ENCODE results near the gene GAS5.
A peak's percentile ranks its signal among the peaks of the same experiment; 100 is the strongest.

The GAS5 gene

GRCh38 chr1:173870252-173871075, 2.7 kb upstream of the GAS5 start:
- no peak for TF ChIP-seq CTCF (conservative IDR thresholded peaks at IDR 0.05; ENCODE audit: low read depth, low read length)
- no peak overlapping the region for H3K4me3 ChIP-seq (ENCODE audit: low read length)
- DNase-seq (ENCODE audit: low read depth): no peak

DNA sequence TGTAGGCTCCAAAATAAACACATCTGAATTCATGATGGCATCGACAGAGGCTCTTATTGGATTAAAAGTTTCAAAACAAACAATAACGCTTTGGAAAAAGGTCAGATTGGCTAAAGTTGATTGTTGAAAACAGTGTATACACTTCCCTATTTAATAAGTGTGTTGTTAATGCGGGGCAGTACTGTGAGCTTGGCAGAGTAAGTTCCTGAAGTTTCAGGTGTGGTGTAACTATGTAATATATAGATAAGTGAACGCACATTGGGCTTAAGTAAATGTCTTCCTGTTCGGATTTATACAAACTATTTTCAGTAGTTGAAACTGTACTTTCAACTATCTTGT, 1.2 kb upstream of the GAS5 start:
- H3K4me3 ChIP-seq (ENCODE audit: low read length): peak overlapping the region; percentile 99
- no peak for TF ChIP-seq CTCF (conservative IDR thresholded peaks at IDR 0.05; ENCODE audit: low read depth, low read length)
- DNase-seq (ENCODE audit: low read depth): no peak

GRCh38 chr1:173868266-173869020, 654 bp upstream of the GAS5 start, which contains the start of gene ZBTB37:
Gene ZBTB37, plus strand, starts transcription at chr1:173868380. Its CDS starts 1,846 bp downstream, at chr1:173870226.
- DNase-seq (ENCODE audit: low read depth): no peak
- TF ChIP-seq CTCF (conservative IDR thresholded peaks at IDR 0.05; ENCODE audit: low read depth, low read length): no peak
- H3K4me3 ChIP-seq (ENCODE audit: low read length): peak within 1 kb of the TSS; percentile 99

DNA sequence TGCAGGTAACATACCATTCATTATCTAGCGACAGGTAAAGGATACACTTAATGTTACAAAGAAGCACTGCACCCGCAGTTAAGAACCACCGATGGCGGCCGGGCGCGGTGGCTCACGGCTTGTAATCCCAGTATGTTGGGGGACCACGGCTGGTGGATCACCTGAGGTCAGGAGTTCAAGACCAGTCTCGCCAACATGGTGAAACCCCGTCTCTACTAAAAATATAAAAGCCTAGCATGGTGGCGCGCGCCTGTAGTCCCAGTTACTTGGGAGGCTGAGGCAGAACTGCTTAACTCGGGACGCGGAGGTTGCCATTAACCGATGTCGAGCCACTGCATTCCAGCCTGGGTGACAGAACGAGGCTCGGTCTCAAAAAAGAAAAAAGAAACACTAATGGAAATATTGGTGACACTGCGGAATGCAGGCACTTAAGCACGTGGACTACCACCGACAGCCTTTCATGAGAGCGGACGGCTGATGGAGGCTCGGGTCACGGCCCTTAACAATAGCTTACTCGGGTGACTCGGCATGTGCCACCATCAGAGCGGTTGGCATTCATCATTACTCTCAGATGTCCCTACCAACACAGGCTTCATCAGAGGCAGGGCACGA, 542 bp downstream of the GAS5 start:
- DNase-seq (ENCODE audit: low read depth): no peak
- H3K4me3 ChIP-seq (ENCODE audit: low read length): peak overlapping the region; percentile 99
- TF ChIP-seq CTCF (conservative IDR thresholded peaks at IDR 0.05; ENCODE audit: low read depth, low read length): no peak

DNA sequence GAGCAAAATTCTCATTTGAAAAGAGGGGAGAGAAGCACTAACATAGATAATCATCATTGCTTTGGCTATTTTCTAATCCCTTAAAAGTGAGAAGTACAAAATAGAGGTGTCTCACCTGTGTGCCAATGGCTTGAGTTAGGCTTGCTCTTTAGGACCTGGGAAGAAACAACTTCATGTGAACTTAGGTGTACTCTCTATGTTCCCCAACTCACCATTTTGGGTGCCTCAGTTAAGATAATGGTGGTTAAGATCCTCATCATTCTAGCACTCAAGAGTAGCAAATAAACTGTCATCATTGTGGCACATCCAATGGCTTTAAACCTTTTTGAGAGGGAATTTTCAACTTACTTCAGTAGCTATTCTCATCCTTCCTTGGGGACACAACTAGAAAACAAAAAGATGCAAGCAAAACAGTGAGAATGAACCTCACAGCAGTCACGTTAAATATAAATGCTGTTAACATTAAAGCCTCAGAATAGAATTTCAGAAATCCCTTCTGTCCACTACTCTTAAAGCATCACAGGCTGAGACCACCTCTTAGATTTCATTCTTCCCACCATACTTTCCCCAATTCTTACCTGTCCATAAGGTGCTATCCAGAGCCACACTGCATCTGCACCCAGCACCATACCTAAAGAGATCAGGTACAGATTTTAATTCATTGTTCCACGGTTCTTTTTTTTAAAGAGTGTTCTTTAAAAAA, 1.2 kb downstream of the GAS5 start:
- H3K4me3 ChIP-seq (ENCODE audit: low read length): peak overlapping the region; percentile 99
- DNase-seq (ENCODE audit: low read depth): no peak

More for the DNA sequence above, 1.2 kb downstream of the GAS5 start:
- TF ChIP-seq CTCF (conservative IDR thresholded peaks at IDR 0.05; ENCODE audit: low read depth, low read length): no peak

Data from retinal pigment epithelial cell (primary cell).